T-helper 9 cell (primary cell): ENCODE results near the gene NLRC5.
A peak's percentile ranks its signal among the peaks of the same experiment; 100 is the strongest.
"Not testable (repeated sequence)": the region's sequence is repeated elsewhere in the genome, so short reads cannot be mapped to it uniquely, and the experiment has no call there.

ENCODE experiments used
- DNase-seq: peaks from one replicate; pipeline ENCODE4 v3.0.0-alpha.2; 2020

Gene NLRC5

DNA sequence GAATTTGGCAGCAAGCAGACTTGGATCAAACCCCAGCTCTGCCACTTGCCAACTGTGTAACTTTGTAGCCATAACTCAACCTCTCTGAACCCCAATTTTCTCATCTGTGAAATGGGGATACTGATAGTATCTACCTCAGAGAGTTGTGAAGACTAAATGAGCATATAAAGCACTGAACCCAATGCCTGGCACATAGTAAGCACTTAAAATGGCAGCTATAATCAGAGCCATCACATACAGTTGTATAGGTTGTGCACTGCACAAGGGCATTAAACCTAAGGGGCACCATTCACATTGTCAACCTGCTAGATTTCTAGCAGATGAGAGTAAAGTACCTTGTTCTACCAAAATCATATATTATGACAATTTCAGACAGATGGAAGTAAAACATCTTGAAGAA is 92.4 kb downstream of the NLRC5 start:
- no peak for DNase-seq

- no peak for DNase-seq
Measured at GRCh38 chr16:57082664-57083063, 93.3 kb downstream of the NLRC5 start.

GRCh38 chr16:57083485-57084126 is 94.2 kb downstream of the NLRC5 start:
- no peak for DNase-seq

DNA sequence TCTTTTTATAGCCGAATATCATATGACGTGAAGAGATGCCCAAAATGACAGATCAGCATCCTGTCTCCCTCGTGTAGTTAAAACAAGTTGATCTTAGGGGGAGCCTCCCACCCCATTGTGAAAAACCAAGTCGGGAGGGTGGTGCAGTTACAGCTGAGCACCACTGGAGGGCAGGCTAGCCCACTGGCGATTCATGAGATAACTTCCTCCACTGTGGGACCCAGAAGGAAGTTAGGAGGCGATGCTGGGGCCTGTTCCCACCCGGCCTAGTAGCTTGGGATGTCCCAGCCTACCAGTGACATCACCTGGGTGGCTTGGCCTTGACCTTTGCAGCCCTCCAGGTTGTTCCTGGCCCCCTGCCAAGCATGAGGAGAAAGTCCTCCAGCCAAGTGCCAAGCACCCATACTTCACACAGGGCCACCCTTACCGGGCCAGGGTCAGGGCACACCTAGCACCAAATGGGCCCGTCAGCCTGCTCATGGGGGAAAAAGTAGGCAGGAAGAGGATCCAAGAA is 95.0 kb downstream of the NLRC5 start:
- DNase-seq, result peak; percentile 60

DNA sequence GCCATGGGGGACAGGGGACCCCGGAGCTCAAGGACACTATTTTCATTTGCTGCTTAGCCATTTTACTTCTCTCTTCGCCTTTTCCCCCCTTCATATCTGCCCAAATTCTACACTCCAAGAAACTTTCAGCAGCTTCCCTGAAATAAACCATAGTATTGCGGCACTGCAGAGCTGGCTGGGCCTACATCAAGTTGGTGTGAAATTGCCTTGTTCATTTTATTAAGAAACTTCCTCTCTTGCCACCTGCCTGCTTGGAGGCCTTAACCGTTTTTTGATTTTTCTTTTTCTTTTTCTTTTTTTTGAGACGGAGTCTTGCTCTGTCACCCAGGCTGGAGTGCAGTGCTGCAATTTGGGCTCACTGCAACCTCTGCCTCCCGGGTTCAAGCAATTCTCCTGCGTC is 95.6 kb downstream of the NLRC5 start:
- DNase-seq, result no peak

- no peak for DNase-seq
Measured at GRCh38 chr16:57087003-57087402, 97.6 kb downstream of the NLRC5 start.

DNA sequence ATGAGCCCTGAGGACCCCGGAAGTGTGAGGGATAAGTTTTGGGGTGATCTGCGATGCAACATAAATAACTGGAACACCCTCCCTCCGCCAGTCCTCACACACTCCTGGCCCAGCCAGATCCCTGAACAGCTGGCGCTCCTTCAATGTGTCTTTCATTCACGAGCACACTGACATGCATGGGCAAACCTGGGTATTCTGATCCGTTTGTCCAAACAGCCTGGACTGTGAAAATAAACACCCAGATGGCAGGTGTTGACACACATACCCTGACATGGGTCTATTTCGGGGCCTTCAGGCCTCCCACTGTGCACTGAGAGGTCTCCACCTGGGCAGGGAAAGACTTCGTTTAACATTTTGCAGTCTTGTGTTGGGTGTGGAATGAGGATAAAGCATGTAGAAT is 100.0 kb downstream of the NLRC5 start:
- DNase-seq, result no peak

DNA sequence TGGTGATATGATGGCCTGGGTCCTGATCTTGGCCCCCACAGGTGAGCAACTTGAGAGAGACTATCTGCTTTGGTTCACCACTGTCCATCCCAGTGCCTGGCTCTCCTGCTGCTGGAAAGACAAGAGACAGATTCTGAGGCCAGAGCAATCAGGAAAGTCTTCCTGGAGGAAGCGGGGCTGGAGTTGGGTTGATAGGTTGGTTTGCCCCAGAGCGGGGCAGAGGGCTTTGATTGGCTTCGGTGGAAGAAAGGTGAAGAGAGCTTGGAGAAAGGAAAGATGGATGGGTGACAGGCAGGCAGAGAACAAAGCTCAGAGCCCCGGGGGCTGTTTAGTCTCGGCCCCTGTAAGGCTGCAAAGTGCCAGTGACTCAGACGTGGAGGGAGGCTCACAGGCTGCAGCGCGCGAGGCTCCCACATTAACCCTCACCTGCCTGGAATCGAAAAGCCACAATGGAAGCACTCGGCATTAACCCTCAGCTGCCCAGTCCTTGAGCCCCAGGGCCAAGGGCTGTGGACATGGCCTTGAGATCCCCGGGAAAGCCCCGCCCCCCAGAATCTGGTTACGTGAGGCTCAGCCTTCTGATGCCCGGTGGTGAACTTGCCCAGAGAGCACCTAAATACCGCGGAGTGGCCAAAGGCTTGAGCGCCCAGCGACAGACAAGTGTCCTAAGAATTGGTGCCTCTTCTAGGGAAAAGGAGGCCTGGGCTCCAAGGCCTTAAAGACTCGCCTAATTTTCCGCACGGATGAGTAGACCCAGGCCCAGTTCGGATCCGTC is 102.0 kb downstream of the NLRC5 start:
- no peak for DNase-seq

DNA sequence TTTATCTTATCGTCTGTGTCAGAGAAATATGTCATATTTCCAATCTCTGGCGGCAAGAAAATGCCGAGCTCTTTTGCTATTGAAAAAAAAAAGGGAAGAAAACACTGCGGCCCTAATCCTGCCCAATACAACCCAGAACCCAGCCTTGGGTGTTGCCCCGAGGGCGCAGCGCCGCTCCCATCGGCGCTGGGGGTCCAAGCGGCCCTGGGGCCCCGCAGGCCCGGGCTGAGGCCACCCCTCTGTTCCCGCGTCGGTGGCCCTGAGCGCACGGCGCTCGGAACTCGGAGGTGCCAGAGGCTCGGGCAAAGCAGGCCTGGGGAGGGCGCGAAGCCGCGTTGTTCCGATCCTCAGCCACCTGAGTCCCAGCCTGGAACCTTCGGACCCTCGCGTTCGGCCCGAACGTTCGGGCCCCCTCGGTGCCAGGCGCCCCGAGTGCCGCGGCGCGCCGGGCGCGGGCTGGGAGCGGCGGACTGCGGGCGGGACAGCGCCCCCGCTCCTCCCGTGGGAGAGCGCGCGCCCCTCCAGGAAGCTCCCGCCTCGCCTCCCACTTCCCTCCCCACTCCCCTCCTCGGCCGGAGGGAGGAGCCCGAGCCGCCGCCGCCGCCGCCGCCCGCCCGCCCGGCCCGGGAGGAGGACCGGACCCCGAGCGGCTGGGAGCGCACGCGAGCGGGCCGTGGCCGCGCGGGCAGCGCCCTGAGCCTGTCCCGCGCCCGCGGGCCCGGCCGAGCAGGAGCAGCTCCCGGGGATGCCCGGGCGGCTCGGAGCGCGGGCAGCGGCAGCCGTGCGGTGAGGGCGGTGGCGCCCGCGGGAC is 102.8 kb downstream of the NLRC5 start, which contains the start of gene CPNE2:
Gene CPNE2, plus strand, starts transcription at position 609 of the 811 bp plus-strand sequence. CDS start 18,160 bp downstream, outside the sequence.
- peak; percentile 9 for DNase-seq

DNA sequence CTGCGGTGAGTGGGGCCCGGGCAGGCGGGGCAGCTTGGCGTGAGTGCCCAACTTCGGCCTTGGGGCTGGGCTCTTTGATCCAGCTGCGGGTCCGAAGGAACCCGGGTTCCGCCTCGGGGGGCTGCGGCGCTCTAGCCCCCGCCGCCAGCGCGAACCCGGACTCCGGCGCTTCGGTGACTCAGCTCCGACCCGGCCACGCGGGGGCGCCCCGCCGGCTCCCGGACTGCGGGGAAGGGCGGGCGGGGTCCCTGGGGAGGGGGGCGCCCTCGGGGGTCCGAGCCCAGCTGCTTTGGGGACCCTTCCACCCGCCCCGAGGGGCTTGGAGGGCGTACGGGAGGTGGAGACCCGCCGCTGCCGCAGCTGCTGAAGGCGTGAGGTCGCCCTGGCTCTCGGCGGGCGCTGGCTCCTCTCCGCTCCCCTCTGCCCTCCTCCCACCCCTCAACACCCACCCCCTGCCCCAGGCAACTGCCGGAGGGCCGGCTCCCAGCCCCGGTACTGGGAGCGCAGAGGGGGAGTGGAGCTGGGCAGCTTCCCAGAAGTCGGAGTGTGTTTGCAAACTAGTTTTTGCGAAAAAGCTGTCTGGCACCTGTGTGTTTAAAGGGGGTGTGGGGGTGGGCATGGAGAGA is 103.5 kb downstream of the NLRC5 start:
- peak; percentile 44 for DNase-seq

DNA sequence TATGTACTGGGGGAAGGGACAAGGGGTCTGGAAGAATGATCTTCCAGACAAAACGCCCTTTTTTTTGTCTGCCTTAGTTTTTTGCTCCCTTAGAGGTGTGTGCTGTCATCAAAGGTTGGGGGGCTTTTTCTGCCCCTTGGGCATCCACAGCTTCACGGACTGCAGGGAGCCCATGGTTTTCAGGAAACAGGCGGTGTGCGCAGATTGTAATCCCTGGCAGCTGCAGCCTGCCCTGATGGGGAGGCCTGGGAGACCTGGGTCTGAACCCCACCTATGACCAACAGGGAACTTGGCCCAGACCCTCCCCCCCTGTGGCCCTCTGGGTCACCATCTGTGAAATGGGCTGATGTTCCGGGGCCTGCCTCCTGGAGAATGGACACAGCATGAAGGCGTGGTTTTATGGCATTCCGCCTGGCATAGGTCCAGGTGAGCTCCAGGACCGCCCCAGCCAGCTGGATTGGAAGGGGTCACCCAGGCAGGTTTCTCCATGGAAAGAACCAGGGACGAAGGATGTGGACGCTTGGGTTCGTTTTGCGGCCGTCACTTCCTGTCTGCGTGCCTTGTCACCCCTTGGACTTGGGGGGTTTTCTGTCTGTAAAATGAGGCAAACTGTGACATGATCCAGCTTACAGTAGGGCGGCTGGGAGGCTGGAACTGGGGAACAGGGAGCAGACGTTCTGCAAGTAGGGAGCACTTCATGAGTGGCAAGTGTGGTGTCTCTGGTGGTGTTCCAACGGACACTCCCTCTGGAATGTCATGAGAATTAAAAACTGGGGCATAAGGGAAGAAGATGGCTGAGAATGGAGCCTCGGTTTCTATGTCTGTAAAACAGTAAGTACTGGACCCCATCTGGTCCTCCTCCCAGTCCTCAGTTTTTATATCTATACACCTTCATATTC is 104.6 kb downstream of the NLRC5 start:
- DNase-seq, result no peak

- no peak for DNase-seq
Measured at GRCh38 chr16:57094911-57095310, 105.6 kb downstream of the NLRC5 start.

- DNase-seq, result no peak
Measured at GRCh38 chr16:57096192-57096591, 106.8 kb downstream of the NLRC5 start.

GRCh38 chr16:57096793-57097192 is 107.4 kb downstream of the NLRC5 start:
- no peak for DNase-seq

DNA sequence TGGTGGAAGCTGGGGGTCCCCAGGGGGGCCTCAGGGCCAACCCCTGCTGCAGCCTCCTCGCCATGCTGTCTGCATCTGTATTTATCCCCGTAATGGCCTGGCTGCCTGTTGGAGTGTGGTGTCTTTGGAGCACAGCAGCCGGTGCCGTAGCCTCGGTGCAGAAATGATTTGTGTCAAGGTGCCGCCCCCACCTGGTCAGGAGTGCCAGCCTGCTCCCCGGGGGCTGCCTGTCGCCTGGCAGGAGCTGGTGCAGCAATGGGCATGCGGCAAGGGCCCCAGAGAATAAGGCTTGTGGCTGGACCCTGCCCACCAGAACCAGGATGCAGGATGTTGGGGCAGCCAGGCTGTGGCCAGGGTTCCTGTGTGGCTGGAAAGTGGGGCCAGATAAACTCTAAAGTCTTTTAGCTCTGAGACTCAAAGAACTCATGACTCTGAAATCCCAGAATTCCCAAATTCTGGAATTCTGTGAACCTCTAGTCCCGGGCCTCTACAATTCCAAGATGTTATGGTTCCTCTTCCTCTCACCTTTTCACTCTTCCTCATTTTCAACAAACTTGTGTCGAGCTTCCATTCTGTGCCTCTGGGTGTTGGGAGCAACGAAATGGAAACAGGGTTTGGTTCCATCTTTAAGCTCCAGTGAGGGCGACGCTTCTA is 109.0 kb downstream of the NLRC5 start:
- DNase-seq, result no peak

DNA sequence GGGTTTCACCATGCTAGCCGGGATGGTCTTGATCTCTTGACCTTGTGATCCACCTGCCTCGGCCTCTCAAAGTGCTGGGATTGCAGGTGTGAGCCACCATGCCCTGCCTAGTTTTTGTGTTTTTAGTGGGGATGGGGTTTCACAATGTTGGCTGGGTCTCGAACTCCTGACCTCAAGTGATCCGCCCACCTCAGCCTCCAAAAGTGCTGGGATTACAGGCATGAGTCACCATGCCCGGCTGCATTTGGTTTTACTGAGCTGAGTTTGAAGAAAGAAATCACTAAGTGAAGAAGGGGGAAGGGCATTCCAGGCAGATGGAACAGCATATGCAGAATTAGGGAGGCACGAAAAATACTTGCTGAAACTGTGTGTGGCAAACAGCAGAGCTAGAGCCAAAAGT is 110.6 kb downstream of the NLRC5 start:
- not testable (repeated sequence) for DNase-seq

- no peak for DNase-seq
Measured at GRCh38 chr16:57100445-57100844, 111.1 kb downstream of the NLRC5 start.

GRCh38 chr16:57102888-57103851 is 113.8 kb downstream of the NLRC5 start:
- DNase-seq, result no peak

GRCh38 chr16:57104706-57105105 is 115.3 kb downstream of the NLRC5 start:
- DNase-seq, result no peak

GRCh38 chr16:57105184-57105583 is 115.8 kb downstream of the NLRC5 start:
- DNase-seq, result no peak
